Caki2 (cell line): ENCODE data around the gene ZNF425. TPM values are rescaled to one million over a fixed set of nuclear protein-coding genes. Genes with fewer than 3 reads are reported as not detected.

Source experiments
- total RNA-seq: library from RNA; depleted of rRNA; stranded (reverse); fragments of >200 nt; shearing (Covaris generic); gene quantifications from 2 replicates; pipeline ENCODE4 v1.2.3, GENCODE V29; 2014; ENCODE audit warnings: low replicate concordance; rRNA removed

ZNF425 gene
- total RNA-seq, 1 experiment from 2014 or later = 7.1 TPM

Other genes starting within 250 kb of the ZNF425 start
- 9.4 and 23.7 TPM in 2 replicates for gene EZH2, start 242.0 kb downstream of the ZNF425 start, total RNA-seq
- 273 and 284 TPM in 2 replicates for gene PDIA4, start 97.8 kb downstream of the ZNF425 start, total RNA-seq
- gene ZNF786, start 35.6 kb downstream of the ZNF425 start, total RNA-seq = 5.9 and 11.6 TPM in 2 replicates
- 2.4 and 2.9 TPM in 2 replicates for gene ZNF398, start 21.1 kb upstream of the ZNF425 start, total RNA-seq
- gene ZNF282, start 69.2 kb upstream of the ZNF425 start, total RNA-seq = 18.1 and 20.2 TPM in 2 replicates
- gene ZNF212, start 113.3 kb upstream of the ZNF425 start, total RNA-seq = 11.6 and 15.8 TPM in 2 replicates
- 2.3 and 5.2 TPM in 2 replicates for gene ZNF783, start 135.9 kb upstream of the ZNF425 start, total RNA-seq